Stimulated activated CD4-positive, alpha-beta T cell treated with anti-CD3 and anti-CD28 coated beads, Interleukin-2, amount 100 ng/mL, for 24 hours (primary cell): Measurements from ENCODE around the gene UBASH3B.
A peak's percentile ranks its signal among the peaks of the same experiment; 100 is the strongest.

Source experiments
- DNase-seq, 2 donors: peaks; one replicate each; pipeline ENCODE4 v3.0.0-alpha.2; 2020

The UBASH3B gene

DNA sequence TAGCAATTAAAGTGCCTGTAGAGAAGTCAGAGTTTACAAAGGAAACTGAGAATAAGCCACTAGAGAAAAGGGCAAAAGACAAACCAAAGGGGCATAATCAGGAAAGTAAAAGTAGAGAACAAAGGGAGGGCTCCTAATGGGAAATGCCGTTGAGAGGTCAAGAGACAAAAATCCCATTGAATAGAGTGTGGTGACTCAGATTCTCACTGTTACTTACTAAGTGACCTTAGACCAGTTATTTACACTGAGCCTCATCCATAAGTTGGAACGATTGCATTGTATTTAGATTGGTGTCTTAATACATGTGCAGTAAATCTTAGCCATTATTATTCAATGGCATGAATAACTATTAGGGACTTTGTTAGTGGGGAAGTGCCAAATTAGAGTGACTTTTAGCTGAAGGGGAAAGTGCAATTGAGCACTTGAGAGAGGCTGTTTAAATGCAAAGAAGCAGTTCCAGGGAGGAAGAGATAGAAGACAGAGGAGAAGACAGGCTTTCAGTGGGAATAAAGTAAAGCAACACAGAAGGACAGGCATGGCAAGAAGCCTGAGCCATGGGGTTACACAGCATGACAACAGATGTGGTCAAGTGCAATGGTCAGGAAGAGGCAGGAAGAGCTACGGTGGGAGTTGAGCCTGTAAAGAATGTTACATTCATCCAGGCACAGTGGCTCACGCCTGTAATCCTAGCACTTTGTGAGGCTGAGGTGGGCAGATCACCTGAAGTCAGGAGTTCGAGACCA is 82.6 kb downstream of the UBASH3B start:
- no peak for DNase-seq

DNA sequence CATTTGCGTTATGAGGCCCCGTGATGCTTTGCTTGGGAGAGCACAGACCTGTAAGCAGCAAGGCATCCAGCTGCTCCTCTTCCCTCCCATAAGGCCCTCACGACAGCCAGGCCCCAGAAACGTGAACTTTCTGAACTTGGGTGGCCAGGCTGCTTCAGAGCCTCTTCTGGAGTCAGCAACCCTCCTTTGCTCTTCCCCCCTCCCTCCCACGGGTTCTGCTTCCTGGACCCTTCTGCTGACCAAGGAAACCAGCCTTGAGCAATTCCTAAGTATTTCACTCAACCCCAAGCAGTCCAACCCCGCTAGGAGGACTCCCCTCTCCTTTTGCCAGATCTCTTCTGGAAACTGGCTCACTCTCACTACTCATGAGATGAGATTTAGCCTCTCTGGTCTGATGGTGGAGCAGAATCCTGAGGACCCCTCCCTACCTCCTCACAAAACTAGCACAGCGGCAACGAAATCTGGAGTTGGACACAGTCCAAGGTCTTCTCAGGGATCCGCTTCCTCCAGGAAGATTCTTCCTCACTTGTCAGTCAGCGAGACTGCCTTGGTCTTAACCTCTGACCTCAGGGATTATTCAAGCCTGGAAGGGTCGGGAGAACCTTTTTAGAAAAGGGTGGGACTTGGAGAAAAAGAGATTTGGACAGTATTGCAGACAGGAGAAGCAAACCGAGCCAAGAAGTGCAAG is 86.2 kb downstream of the UBASH3B start:
- no peak for DNase-seq

DNA sequence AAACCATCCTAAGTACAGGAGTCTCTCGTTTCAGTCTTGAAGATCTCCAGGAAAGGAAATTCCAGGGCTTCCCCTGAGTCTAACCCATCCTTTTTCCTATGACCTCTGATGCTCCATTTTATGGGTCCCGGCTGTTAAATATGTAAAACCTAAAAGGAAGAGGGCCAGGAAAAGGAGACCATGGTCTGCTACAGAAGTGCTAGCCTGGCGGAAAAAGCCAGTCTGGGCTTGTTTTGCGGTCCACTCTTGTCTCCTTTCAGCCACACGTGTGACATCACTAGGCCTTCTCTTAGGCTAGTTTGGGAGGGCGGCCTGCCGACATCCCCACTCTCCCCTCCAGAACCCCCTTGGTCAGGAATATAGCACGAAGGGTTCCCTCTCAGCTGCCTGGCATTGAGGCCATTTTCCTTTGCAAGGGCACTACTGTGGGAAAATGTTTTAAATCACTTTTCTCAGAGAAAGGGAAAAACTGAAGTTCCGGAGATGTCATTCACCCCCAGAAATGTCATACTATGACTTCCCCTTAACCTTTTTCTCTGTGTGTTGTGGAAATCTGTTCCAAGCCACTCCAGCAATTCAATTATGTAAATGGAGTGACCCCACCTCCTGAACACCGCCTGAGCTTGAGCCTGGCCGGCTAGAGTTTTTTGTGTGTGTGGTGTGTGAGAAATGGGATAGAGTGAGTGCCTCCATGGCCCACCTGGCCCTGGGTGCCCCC is 86.9 kb downstream of the UBASH3B start:
- DNase-seq, result no peak

DNA sequence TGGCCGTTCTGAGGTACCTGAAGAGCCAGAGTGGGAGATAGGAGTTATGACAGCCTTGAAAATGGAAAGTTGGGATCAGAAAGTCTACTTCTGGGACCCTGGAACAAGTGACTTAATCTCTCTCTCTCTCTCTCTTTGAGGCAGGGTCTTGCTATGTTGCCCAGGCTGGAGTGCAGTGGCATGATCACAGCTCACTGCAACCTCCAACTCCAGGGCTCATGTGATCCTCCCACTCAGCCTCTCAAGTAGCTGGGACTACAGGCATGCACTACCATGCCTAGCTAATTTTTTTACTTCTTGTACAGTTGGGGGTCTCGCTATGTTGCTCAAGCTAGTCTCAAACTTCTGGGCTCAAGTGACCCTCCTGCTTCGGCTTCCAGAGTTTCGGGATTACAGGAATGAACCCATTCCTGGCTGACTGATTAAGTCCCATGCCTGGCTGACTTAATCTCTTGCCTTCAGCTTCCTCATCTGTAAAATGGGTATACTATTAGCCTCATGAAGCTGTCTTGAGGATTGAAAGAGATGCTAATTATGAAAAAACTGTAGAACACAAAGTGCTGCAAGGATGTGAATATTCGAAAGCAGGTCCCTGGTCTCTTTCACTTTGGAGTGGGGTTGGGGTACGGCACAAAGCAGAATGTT is 87.7 kb downstream of the UBASH3B start:
- DNase-seq, result no peak

DNA sequence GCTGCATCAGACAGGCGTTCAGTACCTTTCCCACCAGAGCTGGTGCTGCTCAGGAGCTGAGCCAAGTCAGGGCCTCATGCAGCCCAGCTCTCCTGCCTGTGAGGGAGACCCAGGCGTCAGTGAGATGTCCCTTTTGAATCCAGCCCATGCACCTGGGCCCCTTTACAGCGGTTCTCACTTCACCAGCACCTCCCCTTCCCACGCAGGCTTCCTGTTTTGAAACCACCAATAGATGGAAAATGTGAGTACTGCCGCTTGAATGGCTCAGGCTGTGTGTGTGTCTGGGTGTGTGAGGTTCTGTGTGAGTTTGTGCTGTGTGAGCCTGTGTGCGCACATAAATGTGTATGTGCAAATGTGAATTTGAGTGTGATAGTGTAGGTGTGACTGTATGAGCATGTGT is 88.4 kb downstream of the UBASH3B start:
- DNase-seq, result peak; percentile 78 to 85

DNA sequence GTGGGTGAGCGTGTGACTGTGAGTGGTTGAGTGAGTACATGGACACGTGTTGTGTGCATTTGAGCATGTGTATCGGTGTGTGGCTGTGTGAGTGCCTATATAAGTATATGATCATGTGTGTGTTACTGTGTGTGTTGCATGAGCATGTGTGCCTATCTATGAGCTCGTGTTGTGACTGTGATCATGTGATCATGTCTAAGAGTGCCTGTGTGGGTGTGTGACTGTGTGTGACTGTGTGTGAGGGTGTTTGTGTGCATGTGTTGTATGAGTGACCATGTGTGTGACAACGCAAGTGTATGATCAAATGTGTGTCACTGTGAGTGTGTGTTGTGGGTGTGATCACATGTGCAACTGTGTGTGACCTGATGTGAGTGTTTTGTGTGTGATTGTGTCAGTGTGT is 88.8 kb downstream of the UBASH3B start:
- DNase-seq, result no peak

DNA sequence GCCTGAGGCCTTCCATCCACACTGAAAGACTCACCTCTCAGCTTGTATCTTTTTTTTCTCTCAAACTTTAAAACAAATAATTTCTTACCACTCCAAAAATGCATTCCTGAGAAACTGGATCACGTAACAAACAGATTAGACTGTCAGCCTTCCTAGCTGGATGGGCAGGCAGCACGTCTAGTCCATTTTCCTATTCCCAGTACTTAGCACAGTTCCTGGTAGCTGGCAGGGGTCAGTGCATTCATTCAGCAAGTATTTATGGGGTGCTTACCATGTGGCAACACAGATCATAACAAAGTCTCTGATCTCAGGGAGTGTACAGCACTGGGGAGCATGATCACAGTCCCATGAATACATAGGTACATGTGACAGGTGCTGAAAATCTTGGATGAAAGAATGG is 89.6 kb downstream of the UBASH3B start:
- DNase-seq, result no peak

DNA sequence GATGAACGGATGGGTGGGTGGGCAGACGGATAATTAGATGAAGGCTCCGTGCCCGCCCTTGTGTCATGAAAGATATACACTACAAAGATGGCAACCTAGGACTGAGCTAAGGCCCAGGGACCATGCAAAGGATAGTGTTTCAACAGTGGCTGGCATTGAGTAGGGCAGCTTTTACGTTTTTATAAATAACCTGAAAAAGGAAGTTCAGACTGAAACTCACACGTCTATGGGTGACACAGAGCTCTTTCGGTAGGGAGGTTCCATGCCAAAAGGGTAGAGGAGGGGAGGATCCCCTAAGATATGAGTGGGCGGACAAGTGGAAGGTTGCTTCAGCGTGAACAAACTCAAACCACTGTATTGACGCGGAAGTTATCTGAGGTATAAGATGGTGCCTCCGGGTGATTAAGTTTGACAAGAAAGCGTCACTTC is 90.5 kb downstream of the UBASH3B start:
- DNase-seq, result peak; percentile 45 to 73

DNA sequence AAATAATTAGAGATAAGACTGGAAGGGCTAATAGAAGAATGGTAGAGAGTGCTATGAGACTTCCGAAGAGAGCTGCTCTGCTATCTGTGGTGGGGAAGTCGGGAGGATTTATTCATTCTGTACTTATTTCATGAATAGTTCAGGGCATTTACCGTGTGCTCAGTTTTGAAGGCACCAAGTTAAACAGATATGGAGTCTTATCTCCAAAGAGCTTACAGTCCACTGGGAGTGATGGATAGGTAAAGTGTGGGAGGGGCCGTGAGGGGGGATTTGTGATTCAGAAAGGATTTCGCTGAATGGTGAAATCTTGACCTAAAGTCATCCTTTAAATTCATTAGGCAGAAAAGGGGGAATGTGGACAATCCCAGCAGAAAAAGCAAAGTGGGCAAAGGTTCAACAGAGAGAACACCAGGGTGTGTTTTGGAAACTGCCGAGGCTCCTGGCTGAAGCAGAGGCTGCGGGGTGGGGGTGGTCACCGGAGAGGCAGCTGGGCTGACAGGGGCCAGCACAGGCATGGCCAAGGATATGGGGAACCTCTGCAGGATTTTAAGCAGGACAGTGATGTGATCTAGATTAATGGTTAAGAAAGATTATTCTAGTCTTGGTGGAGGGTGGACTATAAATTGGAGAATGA is 91.2 kb downstream of the UBASH3B start:
- no peak for DNase-seq

DNA sequence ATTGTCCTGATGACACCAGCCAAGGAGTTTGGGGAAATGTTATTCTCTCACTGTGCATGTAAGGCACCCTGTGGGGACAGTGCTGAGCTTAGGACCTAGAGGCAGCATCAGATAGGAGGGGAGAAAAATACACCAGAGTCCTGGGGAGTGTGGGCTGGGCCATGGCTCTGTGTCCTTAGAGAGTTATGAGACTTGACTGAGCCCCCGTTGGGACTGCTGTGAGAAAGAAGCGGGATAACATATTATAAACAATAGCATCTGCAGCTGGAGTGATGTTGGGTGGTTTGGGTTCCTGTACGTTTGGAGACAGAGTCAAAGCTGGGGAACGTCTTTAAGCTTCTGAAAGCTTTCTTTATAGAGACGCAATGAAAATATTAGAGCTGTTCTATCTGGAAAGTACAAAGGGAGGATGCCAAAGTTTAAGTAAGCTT is 91.8 kb downstream of the UBASH3B start:
- DNase-seq, result no peak

DNA sequence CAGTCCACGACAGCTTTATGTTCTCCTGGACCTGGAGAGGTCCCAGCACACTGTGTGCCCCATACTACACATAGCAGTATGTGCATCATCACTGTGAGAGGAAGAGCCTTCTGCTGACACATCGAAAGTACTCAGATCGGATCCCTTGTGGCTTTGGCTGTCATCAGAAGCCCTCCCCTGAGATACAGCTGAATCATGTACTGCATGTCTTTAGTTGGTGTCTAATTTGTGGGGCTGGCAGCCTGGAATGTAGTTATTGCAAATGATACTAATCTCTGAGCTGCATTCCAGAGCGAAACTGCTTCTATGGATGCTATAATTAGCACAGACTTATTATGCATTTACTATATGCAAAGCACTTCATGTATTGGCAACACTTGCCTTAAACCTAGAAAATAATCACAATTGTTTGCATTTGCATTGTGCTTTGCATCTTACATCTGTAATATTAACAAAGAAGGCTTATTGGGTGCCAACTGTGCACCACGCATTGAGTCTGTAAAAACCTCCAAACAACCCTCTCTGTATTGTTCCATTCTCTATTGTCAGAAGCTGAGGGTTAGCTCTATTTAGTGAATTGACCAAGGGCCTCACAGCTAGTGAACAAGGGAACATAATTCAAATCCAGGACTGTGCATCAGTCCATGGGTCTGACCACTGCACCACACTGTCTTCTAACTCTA is 93.6 kb downstream of the UBASH3B start:
- peak; percentile 50 to 68 for DNase-seq

DNA sequence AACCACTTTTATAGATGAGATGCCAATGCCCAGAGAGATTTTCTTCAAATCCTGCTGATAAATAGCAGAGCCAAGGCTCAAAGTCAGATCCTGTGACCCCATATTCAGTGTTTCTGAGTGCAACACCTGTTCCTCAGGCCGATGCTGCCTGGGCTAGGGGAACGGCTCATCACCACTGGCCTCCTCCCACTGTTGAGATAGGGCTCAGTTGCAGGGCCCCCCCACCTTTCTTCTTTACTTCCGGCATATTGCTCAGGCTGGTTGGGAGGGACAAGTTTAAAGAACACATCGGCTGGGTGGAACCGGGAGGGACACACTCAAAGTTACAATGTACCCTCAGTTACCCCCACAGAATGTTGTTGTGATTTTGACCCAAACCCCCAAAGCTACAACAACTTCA is 94.5 kb downstream of the UBASH3B start:
- no peak for DNase-seq

DNA sequence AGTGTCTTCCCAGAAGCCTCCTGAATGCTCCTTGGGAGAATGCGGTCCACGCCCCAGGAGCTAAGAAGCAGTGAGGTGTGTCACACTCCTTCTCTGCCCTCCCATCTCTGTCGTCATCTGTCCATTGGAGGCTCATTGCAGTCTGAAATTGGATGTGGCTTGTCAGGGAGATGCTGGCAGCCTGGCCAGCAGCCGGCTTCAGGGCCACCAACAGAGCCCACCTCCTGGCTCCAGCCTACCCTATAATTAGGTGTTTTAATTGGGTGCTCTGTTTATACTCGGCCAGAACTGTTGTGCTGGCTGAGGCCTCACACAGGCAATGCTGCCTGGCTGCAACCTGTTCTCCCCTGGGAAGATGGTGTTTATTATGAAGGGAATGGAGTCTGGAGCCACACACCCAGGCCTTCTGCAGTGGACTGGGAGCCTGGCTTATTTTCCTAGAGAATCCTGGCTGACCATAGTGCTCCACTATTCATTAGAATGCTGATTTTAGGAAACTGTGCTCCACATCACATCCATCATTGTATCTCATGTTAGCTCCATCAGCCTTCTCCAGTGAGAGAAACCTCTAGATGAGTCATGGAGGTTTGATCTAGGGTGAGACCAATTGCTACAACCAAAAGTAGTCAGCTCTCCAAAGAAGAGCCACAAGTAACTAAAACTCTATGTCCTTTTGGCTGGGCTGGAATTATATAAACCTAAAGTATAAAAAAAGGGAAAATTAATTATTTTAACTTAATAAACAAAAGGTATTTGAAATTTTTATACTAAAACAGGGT is 96.0 kb downstream of the UBASH3B start:
- no peak for DNase-seq

DNA sequence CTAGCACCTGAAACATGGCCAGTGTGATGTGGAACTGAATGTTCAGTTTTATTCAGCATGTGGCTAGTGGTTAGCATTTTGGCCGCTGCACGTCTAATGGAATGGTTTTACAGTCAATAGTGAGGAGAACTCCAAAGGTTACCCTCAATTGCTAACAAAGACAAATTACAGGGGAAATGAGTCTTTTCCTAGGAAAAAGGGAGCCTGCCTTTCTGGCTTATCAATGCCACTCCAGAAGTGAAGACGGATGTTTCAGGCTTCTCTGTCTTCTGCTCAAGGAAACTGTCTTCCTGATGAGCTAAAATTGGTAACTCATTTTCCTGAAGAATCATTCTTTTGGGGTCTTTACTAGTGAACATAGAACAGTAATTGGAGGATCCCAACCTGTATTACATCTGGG is 98.5 kb downstream of the UBASH3B start:
- no peak for DNase-seq

DNA sequence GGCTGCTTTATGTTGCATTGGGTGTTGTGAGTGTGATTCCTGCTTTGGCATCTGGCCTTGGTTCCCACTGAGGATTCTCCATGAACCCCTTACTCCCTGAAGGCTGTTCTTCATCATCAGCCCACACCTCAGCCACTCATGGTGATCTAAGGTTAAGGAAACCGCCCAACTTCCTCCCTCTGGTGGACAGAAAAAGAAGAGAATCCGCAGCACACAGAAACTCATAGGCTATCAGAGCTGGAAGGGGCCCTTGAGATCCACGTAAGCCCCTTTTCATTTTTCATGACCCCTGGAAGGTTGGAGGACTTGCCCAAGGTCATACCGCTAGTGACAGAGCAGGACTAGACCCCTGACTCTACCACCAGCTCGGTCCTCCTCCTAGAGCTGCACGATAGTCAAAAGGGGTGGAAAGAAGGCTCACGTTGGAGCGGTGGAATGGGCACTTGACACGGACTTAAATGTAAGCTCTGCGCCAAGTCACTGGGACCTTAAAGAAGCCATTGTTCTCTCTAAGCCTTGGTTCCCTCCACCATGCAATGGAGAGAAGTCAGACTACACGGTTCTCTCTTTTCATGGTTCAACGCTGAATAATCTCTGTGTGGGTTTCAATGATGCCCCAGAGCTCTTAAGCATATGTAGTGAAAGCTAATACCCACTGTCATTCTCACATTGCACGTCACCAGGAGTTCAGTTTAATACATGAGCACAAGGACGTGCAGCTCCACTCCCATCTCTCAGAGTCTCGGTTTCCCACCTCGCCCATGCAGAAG is 99.2 kb downstream of the UBASH3B start:
- peak in 1 of 2 donors; percentile 36 for DNase-seq

DNA sequence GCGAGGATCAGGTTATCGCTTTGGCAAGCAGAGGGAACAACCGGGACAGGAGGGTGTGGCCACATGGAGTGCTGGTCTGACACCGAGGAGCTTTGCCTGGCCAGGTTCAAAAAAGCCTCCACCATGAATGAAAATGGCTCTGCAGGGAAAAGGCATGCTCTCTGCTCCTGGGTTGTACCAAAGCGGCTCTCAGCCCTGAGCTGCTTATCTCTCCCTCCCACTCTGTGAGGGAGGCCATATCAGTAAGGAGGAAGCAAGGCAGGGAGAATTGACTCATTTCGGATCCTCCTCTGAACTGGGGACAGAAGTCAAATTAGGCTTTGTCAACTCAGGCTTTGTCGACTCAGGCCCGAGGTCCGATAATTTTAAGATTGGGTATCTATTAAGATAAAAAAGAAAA is 99.9 kb downstream of the UBASH3B start:
- DNase-seq, result no peak

DNA sequence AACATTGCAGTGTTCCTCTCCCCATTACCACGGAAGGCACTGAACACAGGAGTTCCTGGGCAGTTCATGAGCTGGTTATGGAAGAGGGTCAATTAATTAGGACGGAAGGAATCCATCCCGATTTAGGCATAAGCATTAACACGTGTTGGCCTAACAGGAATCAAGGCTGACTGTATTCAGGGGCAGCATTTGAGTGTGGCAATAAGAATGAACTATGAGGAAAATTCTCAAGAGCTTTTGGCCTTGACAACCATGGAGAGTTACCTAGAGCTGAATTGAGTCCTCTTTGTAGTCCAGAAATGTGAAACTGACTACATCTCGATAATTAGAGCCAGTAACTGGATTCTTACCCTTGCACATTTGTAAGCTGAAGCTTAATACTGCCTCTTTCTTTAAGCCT is 100.4 kb downstream of the UBASH3B start:
- no peak for DNase-seq

DNA sequence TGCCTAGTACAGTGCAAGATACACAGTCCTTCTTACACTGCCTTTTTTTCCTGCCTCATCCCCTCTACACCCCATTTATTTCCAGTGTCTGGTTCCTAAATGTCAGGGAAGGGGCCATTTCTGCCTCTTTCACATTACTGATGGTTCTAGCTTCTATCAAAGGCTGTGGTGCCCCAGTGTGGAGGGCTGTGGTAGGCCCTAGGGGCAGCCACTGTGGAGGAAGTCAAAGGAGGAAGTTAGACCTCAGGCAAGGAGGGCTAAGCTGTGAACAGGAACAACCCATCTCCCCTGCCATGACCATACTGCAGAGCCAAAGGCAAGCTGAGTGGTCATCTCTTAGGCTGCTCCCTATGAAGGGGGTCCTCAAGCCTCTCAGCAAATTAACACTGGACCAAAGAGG is 100.9 kb downstream of the UBASH3B start:
- DNase-seq, result no peak

DNA sequence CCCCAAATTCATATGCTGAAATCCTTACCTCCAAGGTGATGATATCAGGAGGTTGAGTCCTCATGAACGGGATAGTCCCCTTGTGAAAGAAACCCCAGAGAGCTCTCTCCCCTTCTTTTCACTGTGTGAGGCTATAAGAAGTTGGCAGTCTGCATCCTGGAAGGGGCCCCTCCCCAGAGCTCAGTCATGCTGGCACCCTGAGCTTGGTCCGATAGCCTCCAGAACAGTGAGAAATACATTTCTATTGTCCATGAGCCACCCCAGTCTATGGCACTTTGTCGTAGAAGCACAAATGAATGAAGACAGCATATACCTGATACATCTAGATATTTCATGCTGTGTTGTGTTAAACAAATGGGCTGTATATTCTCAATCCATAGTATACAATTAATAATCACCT is 101.7 kb downstream of the UBASH3B start:
- no peak for DNase-seq

DNA sequence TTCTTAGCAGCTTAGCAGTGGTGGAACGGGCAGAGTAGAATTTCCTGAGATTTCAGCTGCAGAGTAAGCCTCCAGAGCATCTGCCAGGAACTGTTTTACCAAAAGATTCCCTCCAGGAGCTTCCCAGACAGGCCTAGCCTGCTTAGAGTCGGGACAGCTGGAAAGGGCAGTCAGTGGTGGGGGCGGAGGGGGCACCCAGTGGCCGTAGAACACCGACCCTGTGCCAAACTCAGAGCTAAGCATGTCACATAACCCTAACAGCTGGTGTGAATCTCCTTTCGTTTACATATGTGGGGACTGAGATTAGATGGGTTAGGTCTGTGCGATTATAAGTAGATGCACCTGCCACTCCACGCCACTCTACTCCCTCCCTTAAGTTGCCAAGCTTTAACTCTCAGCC is 102.8 kb downstream of the UBASH3B start:
- no peak for DNase-seq

DNA sequence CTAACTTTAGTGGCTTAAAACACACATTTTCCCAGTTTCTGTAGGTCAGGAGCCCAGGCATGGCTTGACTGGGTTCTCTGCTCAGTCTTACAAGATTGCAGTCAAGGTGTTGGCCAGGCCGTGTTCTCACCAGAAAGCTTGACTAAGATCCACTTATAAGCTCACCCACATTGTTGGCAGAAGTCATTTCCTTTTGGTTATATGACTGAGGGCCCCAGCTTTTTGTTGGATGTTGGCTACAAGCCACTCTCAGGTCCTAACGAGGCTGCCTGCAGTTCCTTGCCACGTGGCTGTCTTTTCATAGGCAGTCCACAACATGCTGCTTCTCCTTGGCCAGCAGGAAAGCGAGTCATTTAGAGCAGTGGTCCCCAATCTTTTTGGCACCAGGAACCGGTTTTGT is 103.5 kb downstream of the UBASH3B start:
- DNase-seq, result no peak
